GM21515 (cell line): Measurements from ENCODE around the gene ZNF207.
"Not testable (repeated sequence)": the region's sequence is repeated elsewhere in the genome, so short reads cannot be mapped to it uniquely, and the experiment has no call there.

Source experiments
- ATAC-seq: cut with Tn5 transposase; IDR thresholded peaks from one replicate; pipeline ENCODE4 v1.9.1; 2021; ENCODE audit not compliant: unreplicated experiment

ZNF207 gene

DNA sequence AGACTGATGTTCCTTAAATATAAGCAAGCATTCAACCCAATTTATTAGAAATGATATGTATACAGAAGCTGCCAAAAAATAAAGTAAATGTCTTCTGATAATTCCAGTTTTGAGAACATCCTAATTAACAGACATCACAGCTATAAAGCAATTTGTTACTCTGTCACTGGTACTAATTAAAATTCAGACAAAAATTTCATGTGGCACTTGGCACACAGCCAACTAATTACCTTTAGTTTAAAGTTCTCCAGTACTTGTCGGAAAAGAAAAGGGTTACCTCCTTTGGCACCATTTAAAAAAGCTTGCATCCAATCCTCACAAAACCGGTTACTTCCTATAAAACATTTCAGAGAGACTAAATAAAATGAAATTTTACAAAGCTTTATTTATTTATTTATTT lies 16.8 kb upstream of the ZNF207 start:
- ATAC-seq, result no peak

DNA sequence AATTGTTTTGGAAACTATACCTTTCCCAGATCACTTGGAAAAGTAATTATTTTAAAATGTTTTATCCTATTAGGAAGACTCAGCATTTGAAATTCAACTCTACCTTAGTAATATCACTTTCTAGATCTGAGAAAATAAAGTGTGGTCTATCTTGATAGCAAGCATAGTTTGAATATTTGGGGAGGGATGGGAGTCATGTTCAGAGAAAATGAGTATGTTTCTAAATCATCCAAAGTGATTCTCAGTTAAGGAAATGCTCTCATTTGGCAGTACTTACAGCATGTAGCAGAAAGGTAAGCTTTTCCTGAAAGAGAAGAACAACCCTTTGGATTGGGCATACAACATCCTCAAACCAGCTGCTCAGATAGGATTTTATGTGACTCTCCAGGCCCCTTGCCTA lies 14.9 kb upstream of the ZNF207 start:
- ATAC-seq, result no peak

DNA sequence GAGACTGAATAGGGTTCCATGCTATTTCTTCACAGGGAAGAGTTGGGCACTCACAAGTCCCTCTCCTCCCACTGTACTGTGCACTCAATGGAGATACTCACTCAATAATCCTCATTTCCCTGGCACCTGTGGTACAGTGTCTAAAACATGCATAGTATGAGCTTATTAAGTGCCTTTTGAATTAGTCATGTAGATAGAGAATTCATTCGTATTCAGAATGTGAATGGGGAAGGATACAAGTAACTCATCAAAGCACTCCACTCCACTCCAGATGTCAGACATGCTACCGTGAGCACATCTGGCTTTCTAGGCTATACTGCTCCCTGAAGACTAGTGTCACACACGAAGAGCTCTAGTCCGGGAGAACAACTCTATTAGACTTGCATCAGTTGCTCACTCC lies 14.3 kb upstream of the ZNF207 start:
- no peak for ATAC-seq

DNA sequence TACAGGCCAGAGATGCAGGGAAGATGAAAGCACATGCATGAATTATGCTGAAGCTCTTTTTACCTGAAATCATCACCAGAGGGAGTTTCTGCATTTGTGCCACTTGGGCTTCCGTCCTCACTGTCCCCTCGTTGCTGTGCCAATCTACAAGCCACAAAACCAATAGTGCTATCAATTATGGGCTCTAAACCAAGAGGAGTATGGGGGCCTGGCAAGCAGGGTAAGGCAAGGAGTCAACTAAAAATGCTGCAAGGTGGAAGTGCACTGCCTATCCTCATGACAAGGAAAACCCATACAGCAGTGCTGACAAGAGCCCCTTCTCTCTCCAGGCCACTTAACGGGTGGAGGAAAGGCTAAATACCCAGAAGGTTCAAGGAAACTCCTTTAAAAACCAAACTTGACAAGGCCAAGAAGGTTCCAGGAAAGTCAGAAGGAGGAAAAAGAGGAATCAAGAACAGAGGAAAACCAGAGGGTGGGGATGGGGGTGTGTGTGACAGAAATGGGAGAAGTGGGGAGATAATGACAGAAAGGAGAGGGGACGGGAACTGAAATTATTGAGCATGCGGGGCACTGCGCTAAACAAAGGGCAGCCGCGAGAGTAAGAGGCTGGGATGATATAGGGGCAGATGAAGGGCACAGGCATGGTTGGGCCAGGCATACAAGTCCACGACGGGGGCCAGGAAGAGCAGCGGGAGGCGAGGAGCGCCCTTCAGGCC lies 8.7 kb upstream of the ZNF207 start:
- no peak for ATAC-seq

DNA sequence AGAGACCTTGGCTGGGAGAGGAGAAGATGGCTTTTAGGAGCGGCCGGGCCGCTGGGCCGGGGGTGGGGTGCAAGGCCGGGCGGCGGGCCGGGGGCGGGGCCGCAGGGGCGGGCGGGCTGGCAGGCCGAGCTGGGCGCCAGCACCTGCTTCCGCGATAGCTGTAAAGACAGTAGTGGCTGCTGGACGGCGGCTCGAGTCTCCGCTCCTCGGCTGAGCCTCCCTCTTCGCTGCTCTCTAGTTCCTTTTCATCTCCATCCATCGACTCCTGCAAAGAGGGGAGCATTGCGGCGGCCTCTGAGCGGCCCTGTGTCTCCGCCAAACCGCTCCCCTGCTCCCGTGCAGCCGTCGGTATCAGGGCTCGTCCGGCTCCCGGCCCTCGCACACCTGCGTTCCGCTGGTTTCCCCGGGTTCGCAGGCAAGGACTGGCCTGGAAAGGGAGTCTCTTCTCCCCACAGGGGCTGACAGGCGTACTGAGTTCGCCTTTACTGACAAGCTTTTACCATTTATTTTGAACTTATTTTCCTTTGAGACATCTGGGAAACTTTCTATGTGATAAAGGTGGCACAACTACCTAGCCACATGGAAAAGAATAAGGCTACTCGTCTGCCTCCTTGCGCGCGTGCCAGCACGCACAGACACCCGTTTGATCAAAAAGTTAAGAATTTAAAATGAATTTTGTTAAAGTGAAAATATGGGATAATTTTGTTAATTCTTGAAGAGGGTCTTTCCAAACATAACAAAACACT lies 7.9 kb upstream of the ZNF207 start, which contains the start of gene C17orf75:
TSS of gene C17orf75 (minus strand) at position 317 of the 746 bp plus-strand sequence. CDS start at position 283, 34 bp downstream.
- ATAC-seq, result no peak

DNA sequence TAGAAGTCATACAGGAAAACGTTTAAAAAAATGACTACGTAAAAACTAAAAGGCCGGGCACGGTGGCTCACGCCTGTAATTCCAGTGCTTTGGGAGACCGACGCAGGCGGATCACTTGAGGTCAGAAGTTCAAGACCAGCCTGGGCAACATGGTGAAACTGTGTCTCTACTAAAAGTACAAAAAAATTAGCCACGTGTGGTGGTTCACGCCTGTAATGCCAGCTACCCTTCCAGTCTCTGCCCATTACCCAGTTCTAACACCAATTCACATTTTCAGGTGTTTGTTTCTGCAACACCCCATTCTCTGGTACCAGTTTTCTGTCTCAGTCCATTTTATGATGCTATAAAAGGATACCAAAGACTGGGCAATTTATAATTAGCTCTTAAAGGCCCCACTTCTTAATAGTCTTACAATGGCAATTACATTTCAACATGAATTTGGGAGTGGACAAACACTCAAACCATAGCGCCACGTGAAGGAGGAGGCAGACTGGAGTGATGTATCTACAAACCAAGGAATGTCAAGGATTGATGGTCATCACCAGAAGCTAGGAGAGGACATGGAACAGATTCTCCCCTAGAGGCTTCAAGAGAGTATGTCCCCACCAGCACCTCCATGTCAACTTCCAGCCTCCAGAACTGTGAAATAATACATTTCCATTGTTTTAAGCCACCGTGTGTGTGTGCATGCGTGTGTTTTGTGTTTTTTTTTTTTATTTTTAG lies 7.2 kb upstream of the ZNF207 start:
- no peak for ATAC-seq

DNA sequence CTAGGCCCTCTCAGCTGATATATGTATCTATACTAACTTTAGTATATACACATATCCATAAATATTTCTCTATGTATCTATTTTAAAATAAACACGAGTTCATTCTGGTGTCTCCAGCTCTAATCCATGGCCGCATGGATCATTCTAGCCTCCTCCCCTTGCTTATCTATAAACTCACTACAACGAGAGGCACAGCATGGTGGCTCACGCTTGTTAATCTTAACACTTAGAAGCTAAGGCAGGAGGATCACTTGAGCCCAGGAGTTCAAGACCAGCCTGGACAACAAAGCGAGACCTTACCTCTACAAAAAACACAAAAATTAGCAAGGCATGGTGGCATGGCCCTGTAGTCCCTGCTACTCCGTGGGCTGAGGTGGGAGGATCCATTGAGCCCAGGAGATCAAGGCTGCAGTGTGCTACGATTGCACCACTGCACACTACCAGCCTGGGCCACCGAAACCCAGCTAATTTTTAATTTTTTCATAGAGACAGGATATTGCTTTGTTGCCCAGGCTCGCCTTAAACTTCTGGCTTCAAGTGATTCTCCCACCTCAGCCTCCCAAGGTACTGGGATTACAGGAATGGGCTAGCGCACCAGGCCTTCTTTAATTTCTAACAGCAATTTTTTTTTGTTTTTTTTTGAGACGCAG lies 3.9 kb upstream of the ZNF207 start:
- no peak for ATAC-seq

DNA sequence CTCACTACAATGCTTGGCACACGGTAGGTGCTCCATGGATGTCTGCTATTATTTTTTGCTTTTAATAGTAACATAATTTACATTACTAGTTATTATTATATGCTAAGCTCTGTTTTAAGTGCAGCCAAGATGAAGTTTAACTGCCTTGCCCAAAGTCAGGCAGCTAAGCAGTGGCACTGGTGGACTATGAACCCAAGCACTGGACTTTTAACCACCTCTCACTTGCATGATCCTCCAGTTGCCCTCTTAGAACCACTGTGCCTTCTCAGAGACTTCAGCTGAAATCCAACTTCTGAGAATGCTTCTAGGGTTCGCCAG lies 1.5 kb upstream of the ZNF207 start:
- no peak for ATAC-seq

DNA sequence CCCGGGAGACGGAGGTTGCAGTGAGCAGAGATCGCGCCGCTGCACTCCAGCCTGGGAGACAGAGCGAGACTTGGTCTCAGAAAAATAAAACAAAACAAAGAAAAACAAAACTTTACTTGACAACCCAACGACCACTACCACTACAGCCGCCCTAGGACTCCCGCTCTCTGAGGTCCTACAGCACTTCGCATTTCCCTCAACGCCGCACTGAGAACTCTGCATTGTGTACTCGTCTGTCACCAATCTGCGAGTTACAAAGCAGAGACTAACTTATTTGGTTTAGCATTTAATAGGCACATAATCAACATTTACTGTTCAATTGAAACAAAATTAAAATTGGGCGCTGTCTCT lies 479 bp upstream of the ZNF207 start:
- no peak for ATAC-seq

DNA sequence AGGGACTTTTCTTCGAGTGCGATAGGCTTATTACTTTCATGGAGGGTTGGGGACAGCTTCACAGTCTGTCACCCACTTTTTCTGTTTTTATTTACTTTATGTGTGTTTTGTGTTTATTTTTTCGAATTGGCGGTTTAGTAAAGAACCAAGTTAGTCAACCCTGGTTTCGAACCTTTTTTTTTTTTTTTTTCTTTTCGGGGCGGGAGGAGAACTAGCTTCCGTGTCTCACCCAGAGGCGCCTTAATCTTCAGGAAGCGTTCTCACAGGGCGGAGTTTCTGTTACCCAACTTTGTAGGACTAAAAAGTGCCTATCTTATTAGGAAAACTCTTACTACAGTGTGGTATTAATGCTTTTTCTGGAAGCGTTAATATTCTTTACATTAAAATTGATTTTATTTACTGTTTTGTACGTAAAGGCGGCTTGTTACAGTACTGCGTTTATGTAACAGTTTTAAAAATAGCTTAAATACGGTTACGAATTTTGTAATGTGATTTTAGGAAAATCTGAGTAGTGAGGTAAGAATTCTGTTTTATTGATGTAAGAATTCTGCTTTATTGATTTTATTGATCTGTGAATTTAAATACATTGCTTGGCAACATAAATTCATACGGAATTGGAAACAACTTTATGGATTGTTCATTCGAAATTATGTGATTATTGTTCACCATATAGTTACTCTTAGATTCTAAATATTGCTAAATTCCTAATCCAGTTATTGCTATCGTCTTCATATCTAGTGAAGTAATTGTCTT lies 885 bp downstream of the ZNF207 start:
- peak; percentile 18 for ATAC-seq

DNA sequence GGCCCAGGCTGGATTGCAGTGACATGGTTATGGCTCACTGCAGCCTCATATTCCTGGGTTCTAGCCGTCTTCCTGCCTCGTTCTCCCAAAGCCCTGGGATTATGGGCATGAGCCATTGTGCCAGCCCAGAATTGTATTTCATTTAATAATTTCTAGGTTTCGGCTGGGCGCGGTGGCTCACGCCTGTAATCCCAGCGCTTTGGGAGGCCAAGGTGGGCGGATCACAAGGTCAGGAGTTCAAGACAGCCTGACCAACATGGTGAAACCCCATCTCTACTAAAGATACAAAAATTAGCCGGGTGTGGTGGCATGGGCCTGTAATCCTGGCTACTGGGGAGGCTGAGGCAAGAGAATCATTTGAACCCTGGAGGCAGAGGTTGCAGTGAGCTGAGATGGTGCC lies 2.8 kb downstream of the ZNF207 start:
- not testable (repeated sequence) for ATAC-seq

DNA sequence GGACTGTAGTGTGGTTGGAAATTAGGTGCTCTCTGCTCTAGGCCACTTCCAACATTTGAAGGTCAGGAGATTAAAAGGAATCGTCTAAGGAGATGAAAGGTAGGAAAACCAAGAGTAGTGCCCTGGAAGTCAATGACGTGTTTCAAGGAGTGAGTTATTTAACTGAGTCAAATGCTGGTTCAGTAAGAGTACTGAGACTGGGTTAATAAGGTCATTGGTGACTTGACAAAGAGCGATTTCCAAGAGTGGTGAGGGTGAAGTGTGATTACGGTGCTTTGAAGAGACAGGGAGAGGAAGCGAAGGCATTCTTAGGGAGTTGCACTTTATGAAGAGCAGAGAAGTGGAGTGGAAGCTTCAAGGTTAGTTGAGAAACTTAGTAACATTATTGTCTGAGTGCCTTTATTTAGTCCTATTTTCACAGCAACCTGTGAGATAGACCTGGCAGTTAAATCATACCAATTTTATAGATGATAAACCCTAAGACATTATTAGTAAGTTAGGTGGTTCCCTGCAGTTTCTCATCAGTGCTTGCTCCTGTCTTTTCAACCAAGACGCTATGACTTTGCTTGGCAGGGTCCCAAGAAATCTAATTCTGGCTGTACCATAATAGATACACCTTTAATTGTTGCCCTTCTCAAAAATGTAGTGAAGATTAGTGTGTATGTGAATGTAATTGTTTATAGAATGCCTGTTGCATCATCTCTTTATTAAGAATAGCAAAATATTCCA lies 5.9 kb downstream of the ZNF207 start:
- ATAC-seq, result no peak

DNA sequence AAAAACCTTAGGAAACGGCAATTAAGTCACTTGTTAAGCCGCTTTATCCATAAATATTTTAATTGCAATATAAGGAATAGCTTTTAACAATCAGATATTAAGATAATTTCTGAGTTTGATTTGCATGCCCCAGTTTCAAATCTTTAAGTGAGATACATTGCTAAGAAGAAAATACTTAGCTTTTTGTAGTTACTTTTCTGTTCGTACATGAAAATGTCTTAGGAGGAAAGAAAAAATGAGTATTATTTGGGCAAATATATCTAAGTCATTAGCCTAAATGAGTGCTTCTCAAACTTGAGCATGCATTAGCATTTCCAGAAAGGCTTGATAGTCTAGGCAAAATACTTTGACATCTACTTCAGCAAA lies 6.4 kb downstream of the ZNF207 start:
- no peak for ATAC-seq

DNA sequence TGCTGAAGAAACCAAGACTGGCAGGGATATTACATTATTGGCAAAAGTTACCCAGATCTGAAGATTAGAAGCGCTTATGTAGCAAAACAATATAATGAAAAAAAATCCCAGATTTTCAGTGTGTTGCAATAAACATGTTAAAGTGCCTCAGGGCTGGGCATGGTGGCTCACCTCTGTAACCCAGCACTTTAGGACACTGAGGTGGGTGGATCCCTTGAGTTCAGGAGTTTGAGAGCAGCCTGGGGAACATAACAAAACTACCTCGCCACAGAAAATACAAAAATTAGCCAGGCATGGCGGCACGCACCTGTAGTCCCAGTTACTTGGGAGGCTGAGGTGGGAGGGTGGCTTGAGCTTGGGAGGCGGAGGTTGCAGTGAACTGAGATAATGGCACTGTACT lies 6.8 kb downstream of the ZNF207 start:
- no peak for ATAC-seq

DNA sequence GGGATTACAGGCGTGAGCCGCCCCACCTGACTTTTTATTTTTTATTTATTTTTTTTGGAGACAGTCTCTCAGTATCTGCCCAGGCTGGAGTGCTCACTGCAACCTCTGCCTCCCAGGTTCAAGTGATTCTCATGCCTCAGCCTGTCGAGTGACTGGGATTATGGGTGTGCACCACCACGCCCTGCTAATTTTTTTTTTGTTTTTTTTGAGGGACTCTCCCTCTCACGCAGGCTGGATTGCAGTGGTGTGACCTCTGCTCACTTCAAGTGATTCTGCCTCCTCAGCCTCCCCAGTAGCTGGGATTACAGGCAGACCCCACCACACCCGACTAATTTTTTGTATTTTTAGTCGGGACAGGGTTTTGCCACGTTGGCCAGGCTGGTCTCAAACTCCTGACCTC lies 7.7 kb downstream of the ZNF207 start:
- ATAC-seq, result no peak

DNA sequence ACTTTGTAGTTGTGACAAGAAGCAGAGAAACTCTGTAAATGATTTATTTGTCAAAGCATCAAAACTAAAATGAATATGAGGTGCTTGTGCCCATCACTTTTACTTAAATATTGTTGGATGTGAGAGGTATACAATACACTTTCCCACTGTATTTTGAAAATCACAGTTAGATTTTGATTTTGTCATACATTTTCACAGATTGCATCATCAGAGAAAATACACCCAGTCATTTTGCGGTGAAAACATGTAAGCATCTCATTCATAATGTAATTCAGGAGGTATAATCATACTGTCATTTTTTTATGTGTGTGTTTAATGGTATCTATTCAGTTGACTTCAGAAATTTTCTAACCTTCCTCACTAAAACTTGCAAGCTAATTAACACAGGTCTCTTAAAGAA lies 11.3 kb downstream of the ZNF207 start:
- no peak for ATAC-seq

DNA sequence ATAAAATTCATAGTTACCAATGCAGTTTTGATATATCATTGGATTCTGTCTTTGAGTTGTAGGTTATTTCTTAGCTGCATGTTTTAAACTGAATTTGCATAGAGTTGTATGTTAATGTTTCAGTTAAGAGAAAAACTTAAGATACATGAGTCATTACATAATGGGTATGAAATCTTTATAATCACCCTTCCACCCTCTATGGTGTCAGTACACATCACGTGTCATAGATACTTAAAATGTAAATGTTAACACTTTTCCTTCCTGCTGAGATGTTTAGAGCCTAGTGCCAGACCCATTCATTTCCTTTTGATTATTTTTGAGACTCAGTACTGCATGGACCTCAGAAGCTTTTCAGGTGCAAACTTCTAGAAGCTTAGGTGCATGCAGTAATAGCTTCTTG lies 20.5 kb downstream of the ZNF207 start:
- ATAC-seq, result no peak

DNA sequence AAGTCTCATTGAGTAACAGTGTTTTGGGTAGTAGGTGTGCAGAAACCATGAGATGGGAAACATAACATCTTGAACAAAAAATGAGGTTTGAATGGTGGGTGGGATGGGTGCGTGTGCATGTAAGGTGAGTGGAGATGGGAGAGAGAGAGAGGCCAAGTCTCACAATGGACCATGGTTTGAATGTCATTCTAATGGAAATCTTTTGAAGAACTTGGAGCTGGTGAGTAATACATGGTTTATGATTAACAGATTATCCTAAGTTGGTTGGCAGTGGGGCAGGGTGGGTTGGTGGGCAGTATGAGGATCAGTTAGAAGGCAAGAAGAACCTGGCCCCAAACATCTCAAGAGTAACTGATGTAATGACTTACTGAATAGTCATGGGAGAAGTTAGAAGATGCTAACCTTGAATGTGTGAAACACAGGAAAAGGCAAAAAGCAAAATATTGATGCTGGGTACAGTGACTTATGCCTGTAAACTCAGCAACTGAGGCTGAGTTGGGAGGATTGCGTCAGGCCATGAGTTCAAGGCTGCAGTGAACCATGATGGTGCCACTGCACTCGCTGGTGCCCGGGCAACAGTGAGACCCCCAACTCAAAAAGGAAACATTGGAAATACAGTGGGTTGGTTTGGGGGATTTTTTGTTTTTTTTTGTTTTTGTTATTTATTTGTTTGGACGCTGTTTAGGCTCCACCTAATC lies 32.7 kb downstream of the ZNF207 start:
- ATAC-seq, result no peak

DNA sequence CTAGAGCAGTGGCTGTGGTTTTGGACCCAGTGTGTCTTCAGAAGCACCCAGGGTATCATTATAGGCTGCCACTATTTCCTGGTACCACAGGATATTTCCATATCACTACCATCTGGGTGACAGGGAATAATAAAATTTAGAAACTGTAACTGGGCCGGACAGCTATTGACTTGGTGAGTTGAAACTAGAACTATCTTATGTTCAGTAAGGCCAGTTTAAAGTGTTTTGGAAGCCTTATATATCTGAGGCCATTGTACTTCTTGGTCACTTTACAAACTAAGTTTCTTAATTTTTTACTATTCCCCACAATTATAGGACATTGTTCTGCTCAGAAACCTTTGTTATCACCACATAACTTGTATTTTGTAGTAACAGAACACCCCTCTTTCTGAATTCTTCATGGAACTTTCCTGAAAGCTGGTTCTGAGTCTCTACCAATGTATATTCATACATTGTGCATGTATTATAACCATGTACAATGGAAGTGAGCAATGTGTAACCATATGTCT lies 34.0 kb downstream of the ZNF207 start:
- ATAC-seq, result no peak

DNA sequence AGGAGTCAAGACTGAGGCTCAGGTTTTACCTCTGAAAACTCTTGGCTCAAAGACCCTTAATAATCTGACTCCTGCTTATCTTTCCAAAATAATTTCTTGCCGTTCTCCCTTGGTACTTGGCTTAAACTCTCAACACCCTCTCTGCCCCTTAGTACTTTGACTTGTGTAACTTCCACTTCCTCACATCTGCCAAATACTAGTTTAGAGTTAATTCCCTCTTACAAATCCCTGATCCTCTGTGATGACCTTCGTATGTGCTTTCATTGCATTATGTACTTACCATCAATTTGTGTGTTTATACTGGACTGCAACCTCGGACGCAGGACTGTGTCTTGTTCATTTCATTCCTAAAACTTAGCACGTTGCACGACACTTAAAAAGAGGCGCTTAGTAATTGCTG lies 35.2 kb downstream of the ZNF207 start:
- no peak for ATAC-seq
